Liver (tissue), 9 donors: ENCODE results near the gene UCK2. TPM values are rescaled to one million over a fixed set of nuclear protein-coding genes. Genes with fewer than 3 reads are reported as not detected.

ENCODE experiments used
- DNase-seq: peaks from one replicate; pipeline ENCODE4 v3.0.0-alpha.2; 2017; ENCODE audit warnings: low spot score
- H3K27ac ChIP-seq, 2 donors: one replicate each; pipeline ENCODE4 v1.7.0; 2013; ENCODE audit warnings: inconsistent platforms in 2 of 2, low read length in 2 of 2, control low read depth in 1 of 2, low read depth in 1 of 2, mild to moderate bottlenecking in 1 of 2
- H3K27me3 ChIP-seq, 4 donors: one replicate each; pipeline versions ENCODE4 v1.6.1 to v1.7.0; 2013; ENCODE audit warnings: low read length in 3 of 4, inconsistent platforms in 1 of 4, mild to moderate bottlenecking in 1 of 4, moderate library complexity in 1 of 4; ENCODE audit not compliant: control insufficient read depth in 4 of 4, insufficient read depth in 4 of 4
- H3K36me3 ChIP-seq, 4 donors: one replicate each; pipeline versions ENCODE4 v1.6.1 to v1.7.0; 2013; ENCODE audit warnings: low read length in 3 of 4, mild to moderate bottlenecking in 3 of 4, low read depth in 1 of 4, moderate library complexity in 1 of 4; ENCODE audit not compliant: control insufficient read depth in 4 of 4, insufficient read depth in 3 of 4
- H3K4me1 ChIP-seq, 4 donors: one replicate each; pipeline versions ENCODE4 v1.6.1 to v1.7.0; 2013; ENCODE audit warnings: low read length in 3 of 4, mild to moderate bottlenecking in 3 of 4, moderate library complexity in 1 of 4; ENCODE audit not compliant: control insufficient read depth in 4 of 4, insufficient read depth in 4 of 4
- H3K4me3 ChIP-seq, 3 donors: one replicate each; pipeline versions ENCODE4 v1.6.1 to v1.7.0; 2013; ENCODE audit warnings: low read length in 3 of 3, control low read depth in 1 of 3, low read depth in 1 of 3, mild to moderate bottlenecking in 1 of 3
- H3K9ac ChIP-seq, 2 donors: one replicate each; pipeline ENCODE4 v1.7.0; 2013; ENCODE audit warnings: low read length in 2 of 2, mild to moderate bottlenecking in 2 of 2, moderate library complexity in 2 of 2, control low read depth in 1 of 2, low read depth in 1 of 2
- H3K9me3 ChIP-seq, 4 donors: one replicate each; pipeline versions ENCODE4 v1.6.1 to v1.7.0; 2013; ENCODE audit warnings: low read length in 3 of 4; ENCODE audit not compliant: control insufficient read depth in 4 of 4
- EGR1 ChIP-seq, 2 donors: IDR thresholded peaks; 2 replicates each; pipeline ENCODE4 v1.6.1; 2016 to 2018; ENCODE audit warnings: antibody characterized with exemption in 2 of 2, low read depth in 2 of 2
- FOXA1 ChIP-seq: IDR thresholded peaks from 2 replicates; pipeline ENCODE4 v1.6.1; 2016; ENCODE audit warnings: antibody characterized with exemption
- FOXA2 ChIP-seq: IDR thresholded peaks from 2 replicates; pipeline ENCODE4 v1.6.1; 2016; ENCODE audit warnings: antibody characterized with exemption
- GABPA ChIP-seq, 2 donors: IDR thresholded peaks in 1 of 2; conservative IDR thresholded peaks in 1 of 2; 2 replicates each; pipeline ENCODE4 v1.6.1; 2016; ENCODE audit warnings: antibody characterized with exemption in 2 of 2, mild to moderate bottlenecking in 1 of 2, moderate library complexity in 1 of 2
- HNF4G ChIP-seq: IDR thresholded peaks from 2 replicates; pipeline ENCODE4 v1.6.1; 2016; ENCODE audit warnings: antibody characterized with exemption
- JUND ChIP-seq, 2 donors: IDR thresholded peaks; 2 replicates each; pipeline ENCODE4 v1.6.1; 2016; ENCODE audit warnings: antibody characterized with exemption in 2 of 2
- RAD21 ChIP-seq, 2 donors: IDR thresholded peaks; 2 replicates each; pipeline ENCODE4 v1.6.1; 2016; ENCODE audit warnings: antibody characterized with exemption in 2 of 2, mild to moderate bottlenecking in 2 of 2
- RXRA ChIP-seq, 2 donors: IDR thresholded peaks; 2 replicates each; pipeline ENCODE4 v1.6.1; 2017 to 2018; ENCODE audit warnings: antibody characterized with exemption in 2 of 2, mild to moderate bottlenecking in 1 of 2
- SP1 ChIP-seq: IDR thresholded peaks from 2 replicates; pipeline ENCODE4 v1.6.1; 2018; ENCODE audit warnings: antibody characterized with exemption, mild to moderate bottlenecking
- TAF1 ChIP-seq: conservative IDR thresholded peaks from 2 replicates; pipeline ENCODE4 v1.6.1; 2016; ENCODE audit warnings: antibody characterized with exemption, mild to moderate bottlenecking
- YY1 ChIP-seq: IDR thresholded peaks from 2 replicates; pipeline ENCODE4 v1.6.1; 2016; ENCODE audit warnings: antibody characterized with exemption, mild to moderate bottlenecking
- WGBS: extraction: QIAGEN DNeasy Blood & Tissue Kit; methylation state at CpG from one replicate; pipeline ENCODE4 v1.1.7; 2013; 5-methylcytosine and 5-hydroxymethylcytosine counted together
- polyA plus RNA-seq, 2 donors: library from polyadenylated mRNA; stranded (reverse) in 1 of 2; unstranded in 1 of 2; fragments of 200-250 nt in 1 of 2; fragments of >200 nt in 1 of 2; fragmentation: Nextera tagmentation in 1 of 2; extraction: Ambion mirVana in 1 of 2; gene quantifications; one replicate each; pipeline versions ENCODE4 v1.2.1 to v1.2.3, GENCODE V29; 2013 to 2015
- total RNA-seq, 2 donors: library from RNA; depleted of rRNA; stranded (reverse); fragments of >200 nt; gene quantifications; one replicate each; pipeline ENCODE4 v1.2.3, GENCODE V29; 2014
- TF ChIP-seq, protein P1 (sequence below): IDR thresholded peaks from 2 replicates; pipeline ENCODE4 v1.6.1; 2016; ENCODE audit warnings: antibody characterized with exemption
- TF ChIP-seq, protein P2 (sequence below): IDR thresholded peaks from 2 replicates; pipeline ENCODE4 v1.6.1; 2016; ENCODE audit warnings: antibody characterized with exemption
- TF ChIP-seq, protein P3 (sequence below): IDR thresholded peaks from 2 replicates; pipeline ENCODE4 v1.6.1; 2016; ENCODE audit warnings: antibody characterized with exemption
- donor health status: healthy.
- donor health status: healthy.
- donor health status: healthy.
- donor health status: healthy.
- donor health status: healthy.

UCK2 gene
- total and polyA plus RNA-seq, 4 donors = 8.9 to 25.5 (median 17.3) TPM

DNA sequence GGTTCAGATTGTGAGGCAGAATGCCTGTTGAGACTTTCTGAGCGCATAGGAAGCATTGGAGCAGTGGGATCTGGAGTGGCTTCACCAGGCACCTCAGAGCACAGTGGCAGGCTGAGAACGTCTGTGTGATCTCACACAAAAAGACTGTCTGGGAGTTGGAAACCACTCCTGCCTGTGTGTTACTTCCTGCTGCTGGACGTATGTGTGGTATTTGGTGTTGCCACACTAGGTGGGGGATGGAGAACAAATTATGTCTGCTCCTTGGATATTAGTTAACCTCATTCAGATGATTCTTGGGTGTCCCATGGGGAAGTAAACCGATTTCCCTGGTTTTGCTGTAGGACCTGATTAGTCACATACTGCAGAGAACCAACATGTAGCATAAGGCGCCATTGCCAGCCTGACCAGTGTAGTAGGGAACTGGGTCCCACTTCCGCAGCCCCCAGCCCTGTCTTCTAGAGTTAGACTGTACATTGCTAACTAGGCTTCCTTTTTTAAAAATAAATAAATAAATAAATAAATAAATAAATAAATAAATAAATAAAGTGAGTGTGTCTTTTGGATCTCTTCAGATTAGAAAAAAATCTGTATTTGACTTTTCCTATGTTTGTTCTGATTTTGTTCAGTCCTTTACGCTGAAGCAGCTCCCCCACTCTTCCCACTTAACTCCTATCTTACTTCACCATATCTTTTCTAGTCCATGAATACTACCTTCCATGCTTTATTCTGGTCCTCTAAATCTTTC, 26.9 kb downstream of the UCK2 start:
- H3K4me3 ChIP-seq = no peak overlapping the region
- TF ChIP-seq RXRA (IDR thresholded peaks at IDR 0.05) = no peak
- no peak for TF ChIP-seq YY1
- H3K27me3 ChIP-seq = no peaks in the 10 kb centered on the region
- no peak for DNase-seq
- H3K9ac ChIP-seq = no peak overlapping the region
- H3K27ac ChIP-seq = no peak overlapping the region
- H3K36me3 ChIP-seq = no peaks in the 10 kb centered on the region
- no peaks in the 10 kb centered on the region for H3K9me3 ChIP-seq
- 86% methylated on average over 7 of the region's 7 CpGs for WGBS
- H3K4me1 ChIP-seq = peaks cover 12 to 29% (median 23%) of the 10 kb centered on the region in 4 donors

DNA sequence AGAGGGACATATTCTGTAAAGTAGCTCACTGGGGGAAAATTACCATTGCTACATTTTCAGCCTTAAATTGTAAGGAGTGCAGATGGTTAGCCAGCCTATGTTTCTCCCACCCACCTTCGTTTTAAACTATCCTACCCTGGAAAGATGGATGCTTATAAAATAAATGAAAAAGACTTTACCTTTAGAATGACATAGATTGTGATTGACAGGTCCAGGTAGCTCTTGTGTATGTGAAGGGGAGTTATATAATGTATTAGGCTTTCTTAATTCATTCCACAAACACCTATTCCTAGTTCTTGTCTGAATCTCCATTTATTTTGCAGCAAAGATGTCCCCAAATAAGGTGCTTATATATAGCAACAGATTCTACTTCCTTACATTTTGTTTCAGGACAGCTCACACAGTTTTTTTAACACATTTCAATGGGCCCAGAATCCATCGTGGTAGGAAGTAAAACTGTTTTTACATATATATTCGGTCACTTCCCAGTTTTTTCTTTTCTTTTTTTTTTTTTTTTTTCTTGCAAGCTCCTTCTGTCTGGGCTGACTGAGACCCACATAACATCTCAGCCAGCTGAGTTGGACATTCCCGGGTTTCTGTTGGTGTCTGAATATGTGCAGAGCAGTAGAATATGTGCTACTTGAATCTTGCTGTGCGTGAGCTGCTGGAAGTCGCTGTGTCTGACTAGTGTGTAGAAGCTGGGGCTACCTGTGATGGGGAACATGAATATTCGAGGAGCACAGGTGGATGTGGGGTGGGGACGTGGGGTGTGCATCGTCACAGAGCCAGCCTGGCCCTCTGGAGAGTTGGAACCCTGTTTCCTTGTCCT, 27.8 kb downstream of the UCK2 start:
- TF ChIP-seq, protein P1, sequence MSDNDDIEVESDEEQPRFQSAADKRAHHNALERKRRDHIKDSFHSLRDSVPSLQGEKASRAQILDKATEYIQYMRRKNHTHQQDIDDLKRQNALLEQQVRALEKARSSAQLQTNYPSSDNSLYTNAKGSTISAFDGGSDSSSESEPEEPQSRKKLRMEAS = no peak
- no peak overlapping the region for H3K27ac ChIP-seq
- no peak overlapping the region for H3K4me3 ChIP-seq
- no peak for DNase-seq
- H3K4me1 ChIP-seq = peaks cover 12 to 39% (median 28%) of the 10 kb centered on the region in 4 donors
- H3K36me3 ChIP-seq = no peaks in the 10 kb centered on the region
- H3K27me3 ChIP-seq = no peaks in the 10 kb centered on the region
- WGBS = 90% methylated on average over 9 of the region's 9 CpGs
- no peaks in the 10 kb centered on the region for H3K9me3 ChIP-seq
- H3K9ac ChIP-seq = no peak overlapping the region

DNA sequence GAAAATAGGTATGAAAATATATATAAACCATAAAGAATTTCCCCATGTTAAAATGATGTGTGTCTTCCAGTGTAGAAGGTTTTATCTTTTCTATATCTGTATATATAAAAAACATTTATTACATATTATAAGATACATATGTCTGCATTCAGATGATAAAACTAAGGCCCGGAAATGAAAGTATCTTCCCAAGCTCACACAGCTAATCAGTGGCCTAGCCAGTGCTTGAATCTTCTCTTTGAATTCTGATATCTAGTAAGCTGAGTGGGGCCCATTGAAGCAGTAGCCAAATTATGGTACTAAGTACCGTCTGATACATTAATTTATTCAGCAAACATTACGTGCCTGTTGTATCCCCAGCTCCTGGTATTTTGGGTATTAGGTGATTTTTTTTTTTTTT, 28.6 kb downstream of the UCK2 start:
- H3K4me3 ChIP-seq = no peak overlapping the region

More for the DNA sequence above, 28.6 kb downstream of the UCK2 start:
- TF ChIP-seq, protein P1 = no peak
- TF ChIP-seq SP1 (no peak), FOXA2 (no peak), RXRA (IDR thresholded peaks at IDR 0.05) (no peak), FOXA1 (no peak), HNF4G (no peak), RAD21 (IDR thresholded peaks at IDR 0.05) (no peak), EGR1 (IDR thresholded peaks at IDR 0.05; ENCODE audit: low read depth in 2 of 2) (no peak), TAF1 (no peak), JUND (IDR thresholded peaks at IDR 0.05) (no peak), GABPA (IDR thresholded peaks at IDR 0.05 in 1 of 2, conservative IDR thresholded peaks at IDR 0.05 in 1 of 2) (no peak), YY1 (no peak)
- TF ChIP-seq, protein P2, sequence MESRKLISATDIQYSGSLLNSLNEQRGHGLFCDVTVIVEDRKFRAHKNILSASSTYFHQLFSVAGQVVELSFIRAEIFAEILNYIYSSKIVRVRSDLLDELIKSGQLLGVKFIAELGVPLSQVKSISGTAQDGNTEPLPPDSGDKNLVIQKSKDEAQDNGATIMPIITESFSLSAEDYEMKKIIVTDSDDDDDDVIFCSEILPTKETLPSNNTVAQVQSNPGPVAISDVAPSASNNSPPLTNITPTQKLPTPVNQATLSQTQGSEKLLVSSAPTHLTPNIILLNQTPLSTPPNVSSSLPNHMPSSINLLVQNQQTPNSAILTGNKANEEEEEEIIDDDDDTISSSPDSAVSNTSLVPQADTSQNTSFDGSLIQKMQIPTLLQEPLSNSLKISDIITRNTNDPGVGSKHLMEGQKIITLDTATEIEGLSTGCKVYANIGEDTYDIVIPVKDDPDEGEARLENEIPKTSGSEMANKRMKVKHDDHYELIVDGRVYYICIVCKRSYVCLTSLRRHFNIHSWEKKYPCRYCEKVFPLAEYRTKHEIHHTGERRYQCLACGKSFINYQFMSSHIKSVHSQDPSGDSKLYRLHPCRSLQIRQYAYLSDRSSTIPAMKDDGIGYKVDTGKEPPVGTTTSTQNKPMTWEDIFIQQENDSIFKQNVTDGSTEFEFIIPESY = no peak
- TF ChIP-seq, protein P3, sequence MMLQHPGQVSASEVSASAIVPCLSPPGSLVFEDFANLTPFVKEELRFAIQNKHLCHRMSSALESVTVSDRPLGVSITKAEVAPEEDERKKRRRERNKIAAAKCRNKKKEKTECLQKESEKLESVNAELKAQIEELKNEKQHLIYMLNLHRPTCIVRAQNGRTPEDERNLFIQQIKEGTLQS = no peak
- Histone ChIP-seq H3K9ac (no peak overlapping the region), H3K36me3 (no peaks in the 10 kb centered on the region), H3K9me3 (no peaks in the 10 kb centered on the region), H3K27me3 (no peaks in the 10 kb centered on the region), H3K27ac (no peak overlapping the region), H3K4me1 (peaks cover 12 to 40% (median 28%) of the 10 kb centered on the region in 4 donors)
- DNase-seq = no peak
- 90% methylated on average over 3 of the region's 3 CpGs for WGBS
